Femur (tissue), 1 donor: Measurements from ENCODE around the gene ELAVL1.
A peak's percentile ranks its signal among the peaks of the same experiment; 100 is the strongest.
"Not testable (repeated sequence)": the region's sequence is repeated elsewhere in the genome, so short reads cannot be mapped to it uniquely, and the experiment has no call there.

ENCODE experiments used
- DNase-seq: peaks from one replicate; pipeline ENCODE4 v3.0.0-alpha.2; 2017

ELAVL1 gene

GRCh38 chr19:7968008-7968795 lies 37.2 kb downstream of the ELAVL1 start:
- no peak for DNase-seq

GRCh38 chr19:7965921-7966665 lies 39.3 kb downstream of the ELAVL1 start:
- no peak for DNase-seq

- DNase-seq: no peak
Measured at GRCh38 chr19:7965259-7965841, 40.1 kb downstream of the ELAVL1 start.

- no peak for DNase-seq
Measured at GRCh38 chr19:7963566-7963965, 41.9 kb downstream of the ELAVL1 start.

- DNase-seq: no peak
Measured at GRCh38 chr19:7962644-7963268, 42.7 kb downstream of the ELAVL1 start.

- no peak for DNase-seq
Measured at GRCh38 chr19:7961920-7962626, 43.4 kb downstream of the ELAVL1 start.

GRCh38 chr19:7961082-7961481 lies 44.4 kb downstream of the ELAVL1 start:
- DNase-seq: not testable (repeated sequence)

- DNase-seq: no peak
Measured at GRCh38 chr19:7959211-7959610, 46.2 kb downstream of the ELAVL1 start.

GRCh38 chr19:7955696-7956095 lies 49.7 kb downstream of the ELAVL1 start:
- DNase-seq: no peak

GRCh38 chr19:7953576-7953975 lies 51.9 kb downstream of the ELAVL1 start:
- no peak for DNase-seq

- no peak for DNase-seq
Measured at GRCh38 chr19:7953060-7953459, 52.4 kb downstream of the ELAVL1 start.

GRCh38 chr19:7947939-7948338 lies 57.5 kb downstream of the ELAVL1 start:
- no peak for DNase-seq

GRCh38 chr19:7944177-7944761 lies 61.2 kb downstream of the ELAVL1 start:
- DNase-seq: peak; percentile 91

- peak; percentile 100 for DNase-seq
Measured at GRCh38 chr19:7943444-7944176, 61.8 kb downstream of the ELAVL1 start, which contains the start of gene TIMM44. Gene TIMM44, minus strand, starts transcription at chr19:7943666. Its CDS starts 15 bp downstream, at chr19:7943651.

GRCh38 chr19:7942981-7943443 lies 62.4 kb downstream of the ELAVL1 start:
- no peak for DNase-seq

- DNase-seq: no peak
Measured at GRCh38 chr19:7941895-7942596, 63.4 kb downstream of the ELAVL1 start.

GRCh38 chr19:7940841-7941240 lies 64.6 kb downstream of the ELAVL1 start:
- DNase-seq: no peak

- DNase-seq: no peak
Measured at GRCh38 chr19:7934766-7935165, 70.7 kb downstream of the ELAVL1 start.

- DNase-seq: peak; percentile 22
Measured at GRCh38 chr19:7933828-7934725, 71.4 kb downstream of the ELAVL1 start.

GRCh38 chr19:7933411-7933810 lies 72.0 kb downstream of the ELAVL1 start:
- DNase-seq: no peak
